ENCODE results near the gene HPN.

- TF ChIP-seq CTCF (IDR thresholded peaks at IDR 0.05; ENCODE audit: borderline replicate concordance, extremely low read depth, low read length, poor library complexity, severe bottlenecking) (no peak), EZH2 (IDR thresholded peaks at IDR 0.05; ENCODE audit: borderline replicate concordance, low read depth, low read length, severe bottlenecking) (no peak)
Measured at GRCh38 chr19:35107545-35107944, 66.0 kb downstream of the HPN start.

Data from DND-41 (cell line).